Measurements from ENCODE around the gene SCPEP1.

The SCPEP1 gene

DNA sequence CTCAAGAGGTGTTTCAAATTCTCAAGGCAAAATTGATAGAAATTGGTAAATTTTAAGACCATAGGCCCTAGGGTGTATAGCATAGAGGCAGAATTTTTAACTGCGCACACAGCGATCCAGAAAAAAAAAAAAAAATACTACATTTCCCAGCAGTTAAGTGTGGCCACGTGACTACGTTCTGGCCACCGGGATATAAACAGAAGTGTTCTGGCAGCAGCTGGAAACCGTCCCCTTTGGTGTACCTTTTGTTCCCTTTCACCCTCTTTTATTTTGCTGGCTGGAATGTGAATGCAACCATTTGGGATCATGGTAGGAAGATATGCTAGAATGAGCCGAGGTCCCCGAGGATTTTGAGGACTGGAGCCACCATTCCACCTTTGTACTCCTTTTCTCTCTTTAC lies 54.4 kb downstream of the SCPEP1 start:
- Histone ChIP-seq H3K4me3 (ENCODE audit: low read depth in 1 of 2, low read length in 2 of 2) (no peak overlapping the region), H3K9me3 (ENCODE audit: low read length) (no peaks in the 10 kb centered on the region), H3K9ac (ENCODE audit: low read length) (no peak overlapping the region), H3K27me3 (ENCODE audit: control insufficient read depth in 1 of 2, insufficient read depth in 2 of 2, low read length in 2 of 2) (no peaks in the 10 kb centered on the region), H3K4me1 (ENCODE audit: insufficient read depth, low read length) (peaks cover 32% of the 10 kb centered on the region), H3K27ac (ENCODE audit: low read depth, low read length) (peak overlapping the region; percentile 35), H3K36me3 (ENCODE audit: insufficient read depth, low read length) (no peaks in the 10 kb centered on the region)

DNA sequence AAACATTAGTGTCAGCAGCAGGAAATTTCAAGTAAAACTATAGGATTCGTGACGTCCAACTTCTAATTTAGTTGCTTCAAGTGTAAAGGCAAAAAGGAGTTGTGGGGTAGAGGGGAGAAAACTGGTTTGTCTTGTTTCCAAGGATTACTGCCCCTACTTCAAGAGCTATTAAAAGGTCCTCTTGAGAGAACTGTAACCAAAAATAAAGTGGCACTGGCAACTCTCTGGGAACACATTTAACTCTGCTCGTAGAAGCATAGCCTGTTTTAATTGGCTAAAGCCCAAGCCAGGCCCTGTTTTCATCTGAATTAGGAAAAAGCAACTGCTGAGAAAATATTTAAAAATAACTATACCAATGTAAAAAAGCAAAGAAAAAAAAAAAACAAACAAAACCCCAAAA lies 55.4 kb downstream of the SCPEP1 start:
- Histone ChIP-seq H3K27ac (ENCODE audit: low read depth, low read length) (peak overlapping the region; percentile 35), H3K4me3 (ENCODE audit: low read depth in 1 of 2, low read length in 2 of 2) (no peak overlapping the region), H3K4me1 (ENCODE audit: insufficient read depth, low read length) (peaks cover 32% of the 10 kb centered on the region)

DNA sequence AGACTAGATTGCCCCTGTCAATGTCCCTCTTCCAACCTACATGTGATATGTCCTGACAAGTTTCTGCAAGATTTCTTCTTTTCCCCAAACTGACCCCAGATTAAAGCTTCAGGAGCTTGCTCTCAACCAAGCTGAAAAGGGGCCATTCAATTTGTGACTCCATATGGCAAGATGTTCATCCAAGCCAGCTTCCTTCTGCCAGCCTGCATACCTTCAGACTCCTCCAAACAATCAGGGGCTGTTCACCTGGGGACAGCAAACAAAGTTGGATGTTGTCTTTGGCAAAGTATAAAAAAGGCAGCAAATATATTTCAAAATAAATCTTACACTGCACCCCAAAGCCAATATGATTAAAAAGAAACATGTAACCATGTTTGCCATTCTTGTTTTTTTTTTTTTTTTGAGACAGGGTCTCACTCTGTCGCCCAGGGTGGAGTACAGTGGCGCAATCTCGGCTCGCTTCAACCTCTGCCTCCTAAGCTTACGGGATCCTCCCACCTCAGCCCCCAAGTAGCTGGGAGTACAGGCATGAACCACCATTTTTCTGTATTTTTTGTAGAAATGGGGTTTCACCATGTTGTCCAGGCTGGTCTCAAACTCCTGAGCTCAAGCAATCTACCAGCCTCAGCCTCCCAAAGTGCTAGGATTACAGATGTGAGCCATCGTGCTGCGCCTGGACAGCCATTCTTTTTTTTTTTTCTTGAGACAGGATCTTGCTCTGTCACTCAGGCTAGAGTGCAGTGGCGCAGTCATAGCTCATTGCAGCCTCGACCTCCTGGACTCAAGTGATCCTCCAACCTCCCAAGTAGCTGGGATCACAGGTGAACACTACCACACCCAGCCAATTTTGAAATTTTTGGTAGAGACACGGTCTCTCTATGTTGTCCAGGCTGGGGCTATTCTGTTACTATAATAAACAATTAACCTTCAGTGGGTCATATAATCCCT lies 57.1 kb downstream of the SCPEP1 start:
- Histone ChIP-seq H3K36me3 (ENCODE audit: insufficient read depth, low read length) (no peaks in the 10 kb centered on the region), H3K9me3 (ENCODE audit: low read length) (no peaks in the 10 kb centered on the region), H3K9ac (ENCODE audit: low read length) (no peak overlapping the region), H3K27me3 (ENCODE audit: control insufficient read depth in 1 of 2, insufficient read depth in 2 of 2, low read length in 2 of 2) (no peaks in the 10 kb centered on the region), H3K4me1 (ENCODE audit: insufficient read depth, low read length) (peaks cover 32% of the 10 kb centered on the region), H3K4me3 (ENCODE audit: low read depth in 1 of 2, low read length in 2 of 2) (no peak overlapping the region), H3K27ac (ENCODE audit: low read depth, low read length) (no peak overlapping the region)

More for the DNA sequence above, 55.4 kb downstream of the SCPEP1 start:
- H3K27me3 ChIP-seq (ENCODE audit: control insufficient read depth in 1 of 2, insufficient read depth in 2 of 2, low read length in 2 of 2) = no peaks in the 10 kb centered on the region
- no peaks in the 10 kb centered on the region for H3K9me3 ChIP-seq (ENCODE audit: low read length)
- no peak overlapping the region for H3K9ac ChIP-seq (ENCODE audit: low read length)
- H3K36me3 ChIP-seq (ENCODE audit: insufficient read depth, low read length) = no peaks in the 10 kb centered on the region

DNA sequence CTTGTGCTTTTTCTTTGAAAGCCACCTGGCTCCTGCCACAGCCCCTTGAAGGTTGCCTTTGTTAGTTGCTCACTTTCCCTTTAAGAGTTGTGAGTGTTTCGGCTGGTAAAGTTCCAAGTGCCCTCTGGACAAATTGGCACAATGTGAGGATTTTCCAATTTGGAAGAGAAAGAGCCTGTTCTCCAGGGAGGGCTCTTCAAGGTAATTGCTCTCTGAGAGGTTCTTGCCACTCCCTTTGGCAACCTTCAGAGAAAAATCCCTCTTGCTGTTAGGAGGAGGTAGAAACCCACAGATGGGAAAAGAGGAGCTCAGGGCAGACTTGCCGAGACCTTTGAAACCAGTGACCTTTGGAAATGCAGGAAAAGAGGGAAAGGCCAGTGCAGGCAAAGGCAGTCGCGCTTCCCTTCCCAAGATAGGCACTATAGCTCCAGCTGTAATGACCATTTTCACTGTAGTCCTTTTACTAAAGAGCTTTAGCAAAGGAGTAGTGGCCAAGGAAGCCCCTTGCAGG lies 58.1 kb downstream of the SCPEP1 start:
- Histone ChIP-seq H3K4me3 (ENCODE audit: low read depth in 1 of 2, low read length in 2 of 2) (no peak overlapping the region), H3K27ac (ENCODE audit: low read depth, low read length) (peak overlapping the region; percentile 24), H3K36me3 (ENCODE audit: insufficient read depth, low read length) (no peaks in the 10 kb centered on the region), H3K4me1 (ENCODE audit: insufficient read depth, low read length) (peaks cover 32% of the 10 kb centered on the region), H3K9me3 (ENCODE audit: low read length) (no peaks in the 10 kb centered on the region), H3K27me3 (ENCODE audit: control insufficient read depth in 1 of 2, insufficient read depth in 2 of 2, low read length in 2 of 2) (no peaks in the 10 kb centered on the region), H3K9ac (ENCODE audit: low read length) (no peak overlapping the region)

DNA sequence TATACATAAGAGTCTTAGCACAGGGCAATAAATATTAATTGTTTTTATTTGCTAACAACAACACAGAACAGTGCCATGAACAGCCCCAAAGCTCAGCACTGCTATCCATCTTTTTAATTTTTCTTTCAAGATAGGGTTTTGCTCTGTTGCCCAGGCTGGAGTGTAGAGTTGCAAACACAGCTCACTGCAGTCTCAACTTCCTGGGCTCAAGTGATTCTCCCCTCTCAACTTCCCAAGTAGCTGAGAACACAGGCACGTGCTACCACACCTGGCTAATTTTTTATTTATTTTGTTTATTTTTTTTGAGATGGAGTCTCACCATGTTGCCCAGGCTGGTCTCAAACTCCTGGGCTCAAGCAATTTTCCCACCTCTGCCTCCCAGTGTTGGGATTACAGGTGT lies 59.5 kb downstream of the SCPEP1 start:
- Histone ChIP-seq H3K9me3 (ENCODE audit: low read length) (no peaks in the 10 kb centered on the region), H3K9ac (ENCODE audit: low read length) (no peak overlapping the region), H3K4me1 (ENCODE audit: insufficient read depth, low read length) (peaks cover 26% of the 10 kb centered on the region), H3K4me3 (ENCODE audit: low read depth in 1 of 2, low read length in 2 of 2) (no peak overlapping the region), H3K27me3 (ENCODE audit: control insufficient read depth in 1 of 2, insufficient read depth in 2 of 2, low read length in 2 of 2) (no peaks in the 10 kb centered on the region), H3K36me3 (ENCODE audit: insufficient read depth, low read length) (no peaks in the 10 kb centered on the region), H3K27ac (ENCODE audit: low read depth, low read length) (no peak overlapping the region)

DNA sequence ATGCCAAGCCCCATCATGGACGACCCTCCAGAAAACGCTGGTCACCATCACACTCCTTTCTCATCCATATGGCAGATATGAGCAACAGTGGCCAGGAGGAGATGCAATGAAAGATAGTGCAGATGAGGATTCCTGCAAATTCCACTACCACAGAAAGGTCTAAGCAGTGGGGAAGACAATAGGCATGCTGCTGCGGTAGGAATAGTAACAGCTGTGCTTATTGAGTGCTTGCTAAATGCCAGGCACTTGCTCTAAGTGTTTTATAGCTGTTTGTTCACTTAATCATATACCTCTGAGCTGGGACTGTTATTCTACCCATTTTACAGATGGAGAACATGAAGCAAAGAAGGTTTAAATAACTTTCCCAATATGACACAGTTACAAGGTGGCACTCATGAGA lies 60.6 kb downstream of the SCPEP1 start:
- Histone ChIP-seq H3K9ac (ENCODE audit: low read length) (no peak overlapping the region), H3K36me3 (ENCODE audit: insufficient read depth, low read length) (no peaks in the 10 kb centered on the region), H3K27me3 (ENCODE audit: control insufficient read depth in 1 of 2, insufficient read depth in 2 of 2, low read length in 2 of 2) (peaks cover 0 to 5% of the 10 kb centered on the region in 2 donors), H3K9me3 (ENCODE audit: low read length) (no peaks in the 10 kb centered on the region), H3K27ac (ENCODE audit: low read depth, low read length) (no peak overlapping the region), H3K4me3 (ENCODE audit: low read depth in 1 of 2, low read length in 2 of 2) (no peak overlapping the region), H3K4me1 (ENCODE audit: insufficient read depth, low read length) (peaks cover 20% of the 10 kb centered on the region)

DNA sequence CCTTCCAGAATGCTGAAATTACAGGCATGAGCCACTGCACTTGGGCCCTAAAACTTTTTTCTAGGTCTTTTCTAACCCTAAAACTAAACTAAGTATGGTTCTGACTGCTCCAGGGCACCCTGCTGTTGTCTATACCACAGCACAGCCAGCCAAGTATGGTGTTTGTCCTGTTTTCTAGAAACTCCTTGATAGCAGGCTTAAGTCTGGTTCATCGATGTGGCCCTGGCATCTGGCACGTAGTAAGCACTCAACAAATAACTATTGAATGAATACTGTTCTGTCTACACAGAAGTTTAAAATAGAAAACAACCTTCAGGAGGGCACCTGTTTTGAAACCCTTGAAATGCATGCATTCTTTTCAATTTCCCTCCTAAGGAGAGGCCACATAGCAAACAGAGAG lies 62.6 kb downstream of the SCPEP1 start:
- no peak overlapping the region for H3K4me3 ChIP-seq (ENCODE audit: low read depth in 1 of 2, low read length in 2 of 2)
- no peaks in the 10 kb centered on the region for H3K9me3 ChIP-seq (ENCODE audit: low read length)
- H3K9ac ChIP-seq (ENCODE audit: low read length) = no peak overlapping the region
- H3K27me3 ChIP-seq (ENCODE audit: control insufficient read depth in 1 of 2, insufficient read depth in 2 of 2, low read length in 2 of 2) = peaks cover 0 to 7% of the 10 kb centered on the region in 2 donors
- peaks cover 15% of the 10 kb centered on the region for H3K4me1 ChIP-seq (ENCODE audit: insufficient read depth, low read length)
- H3K27ac ChIP-seq (ENCODE audit: low read depth, low read length) = no peak overlapping the region
- no peaks in the 10 kb centered on the region for H3K36me3 ChIP-seq (ENCODE audit: insufficient read depth, low read length)

DNA sequence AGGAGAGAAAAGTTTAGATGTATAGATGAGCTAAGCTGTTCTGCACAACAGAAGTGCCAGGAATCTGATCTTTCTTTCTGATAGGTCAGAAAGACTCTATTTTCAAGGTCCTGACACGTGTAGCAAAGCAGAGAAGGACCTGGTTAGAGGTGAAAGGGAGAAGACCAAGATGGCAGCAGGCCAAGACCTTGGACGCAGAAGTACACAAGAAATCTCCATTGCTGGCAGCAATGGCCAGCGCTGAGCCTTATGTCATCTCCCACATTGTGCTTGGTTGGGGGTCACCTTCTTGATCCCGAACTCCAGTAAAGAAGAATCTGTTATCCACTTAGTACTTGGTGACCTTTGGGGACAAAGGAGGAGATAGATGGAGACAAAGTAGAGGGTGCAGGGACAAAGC lies 65.3 kb downstream of the SCPEP1 start:
- Histone ChIP-seq H3K4me3 (ENCODE audit: low read depth in 1 of 2, low read length in 2 of 2) (no peak overlapping the region), H3K27me3 (ENCODE audit: control insufficient read depth in 1 of 2, insufficient read depth in 2 of 2, low read length in 2 of 2) (peaks cover 0 to 7% of the 10 kb centered on the region in 2 donors), H3K36me3 (ENCODE audit: insufficient read depth, low read length) (no peaks in the 10 kb centered on the region), H3K4me1 (ENCODE audit: insufficient read depth, low read length) (no peaks in the 10 kb centered on the region), H3K27ac (ENCODE audit: low read depth, low read length) (no peak overlapping the region), H3K9ac (ENCODE audit: low read length) (no peak overlapping the region), H3K9me3 (ENCODE audit: low read length) (no peaks in the 10 kb centered on the region)

DNA sequence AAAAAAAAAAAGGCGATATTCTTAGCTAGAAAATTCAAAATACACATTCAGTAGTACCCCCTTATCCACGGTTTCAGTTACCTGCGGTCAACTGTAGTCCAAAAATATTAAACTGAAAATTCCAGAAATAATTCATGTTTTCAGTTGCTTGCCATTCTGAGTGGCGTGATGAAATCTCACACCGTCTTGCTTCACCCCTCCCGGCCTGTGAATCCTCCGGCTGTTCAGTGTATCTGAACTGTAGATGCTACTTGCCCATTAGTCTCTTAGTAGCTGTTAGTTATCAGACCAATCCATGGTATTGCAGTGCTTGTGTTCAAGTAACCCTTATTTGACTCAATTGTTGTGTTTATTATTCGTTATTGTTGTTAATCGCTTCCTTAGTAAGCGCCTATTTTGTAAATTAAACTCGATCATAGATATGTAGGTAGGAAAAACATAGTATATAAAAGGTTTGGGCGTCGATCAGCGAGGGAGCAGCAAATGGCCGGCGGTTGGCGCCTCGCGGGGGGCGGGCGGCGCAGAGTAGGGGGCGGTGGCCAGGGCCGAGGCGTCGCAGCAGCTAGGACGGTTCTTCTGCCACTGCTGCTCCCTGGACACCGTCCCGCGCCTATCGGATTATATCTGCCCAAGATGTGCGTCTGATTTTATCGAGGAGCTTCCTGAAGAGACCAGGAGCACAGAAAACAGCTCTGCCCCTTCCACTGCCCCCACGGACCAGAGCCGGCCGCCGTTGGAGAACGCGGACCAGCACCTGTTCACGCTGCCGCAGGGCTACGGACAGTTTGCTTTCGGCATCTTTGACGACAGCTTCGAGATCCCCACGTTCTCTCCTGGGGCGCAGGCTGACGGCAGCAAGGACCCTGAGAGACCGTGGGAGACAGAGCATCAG lies 67.3 kb downstream of the SCPEP1 start:
- H3K9me3 ChIP-seq (ENCODE audit: low read length) = no peaks in the 10 kb centered on the region
- H3K36me3 ChIP-seq (ENCODE audit: insufficient read depth, low read length) = no peaks in the 10 kb centered on the region
- H3K4me1 ChIP-seq (ENCODE audit: insufficient read depth, low read length) = no peaks in the 10 kb centered on the region
- H3K4me3 ChIP-seq (ENCODE audit: low read depth in 1 of 2, low read length in 2 of 2) = peak overlapping the region; percentile 44 to 53
- peaks cover 0 to 7% of the 10 kb centered on the region in 2 donors for H3K27me3 ChIP-seq (ENCODE audit: control insufficient read depth in 1 of 2, insufficient read depth in 2 of 2, low read length in 2 of 2)
- peak overlapping the region; percentile 21 for H3K9ac ChIP-seq (ENCODE audit: low read length)
- no peak overlapping the region for H3K27ac ChIP-seq (ENCODE audit: low read depth, low read length)

DNA sequence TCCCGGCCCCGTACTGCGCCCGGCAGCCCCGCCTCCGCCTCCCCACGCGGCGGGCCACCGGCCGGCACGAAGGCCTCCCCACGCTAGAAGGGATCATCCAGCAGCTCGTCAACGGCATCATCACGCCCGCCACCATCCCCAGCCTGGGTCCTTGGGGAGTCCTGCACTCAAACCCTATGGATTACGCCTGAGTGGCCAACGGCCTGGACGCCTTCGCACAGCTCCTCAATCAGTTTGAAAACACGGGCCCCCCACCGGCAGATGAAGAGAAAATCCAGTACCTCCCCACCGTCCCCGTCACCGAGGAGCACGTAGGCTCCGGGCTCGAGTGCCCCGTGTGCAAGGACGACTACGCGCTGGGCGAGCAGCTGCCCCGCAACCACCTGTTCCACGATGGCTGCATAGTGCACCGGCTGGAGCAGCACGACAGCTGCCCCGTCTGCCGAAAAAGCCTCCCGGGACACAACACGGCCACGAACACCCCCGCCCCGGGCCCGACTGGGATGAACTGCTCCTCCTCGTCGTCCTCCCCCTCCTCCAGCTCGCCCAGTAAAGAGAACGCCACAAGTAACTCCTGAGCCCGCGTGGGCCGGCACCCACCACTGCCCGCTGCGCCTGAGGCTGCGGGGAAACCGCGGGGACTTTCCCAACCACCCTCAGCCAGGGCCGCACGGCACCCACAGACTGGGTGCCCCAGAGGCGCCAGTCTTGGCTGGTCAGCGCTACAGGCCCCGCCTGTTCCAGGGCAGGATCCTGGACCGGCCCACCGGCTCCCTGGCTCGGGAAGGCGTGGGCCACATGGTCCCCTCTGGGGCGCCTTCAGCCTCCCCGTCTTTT lies 68.2 kb downstream of the SCPEP1 start:
- no peaks in the 10 kb centered on the region for H3K9me3 ChIP-seq (ENCODE audit: low read length)
- peak overlapping the region; percentile 44 to 53 for H3K4me3 ChIP-seq (ENCODE audit: low read depth in 1 of 2, low read length in 2 of 2)
- H3K27ac ChIP-seq (ENCODE audit: low read depth, low read length) = no peak overlapping the region
- H3K27me3 ChIP-seq (ENCODE audit: control insufficient read depth in 1 of 2, insufficient read depth in 2 of 2, low read length in 2 of 2) = peaks cover 0 to 7% of the 10 kb centered on the region in 2 donors
- H3K9ac ChIP-seq (ENCODE audit: low read length) = peak overlapping the region; percentile 21
- H3K4me1 ChIP-seq (ENCODE audit: insufficient read depth, low read length) = no peaks in the 10 kb centered on the region
- no peaks in the 10 kb centered on the region for H3K36me3 ChIP-seq (ENCODE audit: insufficient read depth, low read length)
